Activated effector memory CD4-positive, alpha-beta T cell treated with Interleukin-2 at 50 U/mL for 16 hours (primary cell): Measurements from ENCODE around the gene FPR3.
"Not testable (repeated sequence)": the region's sequence is repeated elsewhere in the genome, so short reads cannot be mapped to it uniquely, and the experiment has no call there.

ENCODE experiments used
- DNase-seq: peaks from one replicate; pipeline ENCODE4 v3.0.0-alpha.2; 2020

Gene FPR3

GRCh38 chr19:51794885-51795490 is at the start of gene FPR3:
Gene FPR3, plus strand, starts transcription at chr19:51795157. Its CDS starts 28,592 bp downstream, at chr19:51823749.
- no peak for DNase-seq

- no peak for DNase-seq
These were observed 48.2 kb upstream of the FPR3 start for GRCh38 chr19:51746731-51747130.

- DNase-seq, result no peak
These were observed 45.0 kb upstream of the FPR3 start for GRCh38 chr19:51749979-51750378.

GRCh38 chr19:51750400-51751094 is 44.4 kb upstream of the FPR3 start:
- DNase-seq, result no peak

GRCh38 chr19:51751655-51752054 is 43.3 kb upstream of the FPR3 start, which contains the start of gene FPR1:
Gene FPR1, minus strand, starts transcription at chr19:51751878. Its CDS starts 4,884 bp downstream, at chr19:51746994.
- DNase-seq, result no peak

GRCh38 chr19:51754109-51754508 is 40.8 kb upstream of the FPR3 start:
- no peak for DNase-seq

GRCh38 chr19:51754770-51755169 is 40.2 kb upstream of the FPR3 start:
- DNase-seq, result no peak

- no peak for DNase-seq
These were observed 39.4 kb upstream of the FPR3 start for GRCh38 chr19:51755571-51755970.

GRCh38 chr19:51760697-51761356 is 34.1 kb upstream of the FPR3 start, which contains the start of gene FPR2:
Gene FPR2, plus strand, starts transcription at chr19:51761180. Its CDS starts 7,479 bp downstream, at chr19:51768659.
- no peak for DNase-seq

- no peak for DNase-seq
These were observed 33.3 kb upstream of the FPR3 start for GRCh38 chr19:51761696-51762095.

- no peak for DNase-seq
These were observed 29.9 kb upstream of the FPR3 start for GRCh38 chr19:51765086-51765485.

GRCh38 chr19:51766461-51766860 is 28.5 kb upstream of the FPR3 start:
- DNase-seq, result no peak

GRCh38 chr19:51771376-51772130 is 23.4 kb upstream of the FPR3 start:
- no peak for DNase-seq

- no peak for DNase-seq
These were observed 22.0 kb upstream of the FPR3 start for GRCh38 chr19:51772977-51773376.

GRCh38 chr19:51776561-51776960 is 18.4 kb upstream of the FPR3 start:
- DNase-seq, result not testable (repeated sequence)

GRCh38 chr19:51777570-51778462 is 17.1 kb upstream of the FPR3 start:
- no peak for DNase-seq

- DNase-seq, result no peak
These were observed 15.8 kb upstream of the FPR3 start for GRCh38 chr19:51779181-51779580.

- no peak for DNase-seq
These were observed 15.3 kb upstream of the FPR3 start for GRCh38 chr19:51779703-51780102.

GRCh38 chr19:51780270-51780669 is 14.7 kb upstream of the FPR3 start:
- no peak for DNase-seq

- DNase-seq, result no peak
These were observed 13.0 kb upstream of the FPR3 start for GRCh38 chr19:51781999-51782398.

- no peak for DNase-seq
These were observed 11.6 kb upstream of the FPR3 start for GRCh38 chr19:51783372-51783771.

GRCh38 chr19:51784109-51784785 is 10.7 kb upstream of the FPR3 start:
- no peak for DNase-seq
